Measurements from ENCODE around the gene TRAF3. TPM values are rescaled to one million over a fixed set of nuclear protein-coding genes. Genes with fewer than 3 reads are reported as not detected.

TRAF3 gene
- total RNA-seq, 4 donors from 2014 or later = 15.9 to 24.9 (median 18.6) TPM

Small RNA genes within 50 kb of the gene (small RNA-seq; reads per million reads assigned to genes)
- gene RNU6-1316P = not detected

Other genes with a start within 250 kb of the TRAF3 start
- 10 to 100 TPM in 3 of 4 donors, 1 to 10 TPM in 1; 9.4 to 14.2 (median 11.3) TPM for gene RCOR1, start 184.8 kb upstream of the TRAF3 start, total RNA-seq
- 10 to 100 TPM in 1 of 4 donors, 1 to 10 TPM in 3; 1.3 to 18.8 (median 3.3) TPM for gene AMN, start 145.2 kb downstream of the TRAF3 start, total RNA-seq

Measured in thyroid gland (tissue), 4 donors.